ENCODE data around the gene SNRNP40.

SNRNP40 gene

GRCh38 chr1:31272369-31272768 lies 24.2 kb downstream of the SNRNP40 start:
- Histone ChIP-seq H3K27me3 (ENCODE audit: low read length) (no peaks in the 10 kb centered on the region), H3K4me3 (ENCODE audit: insufficient read depth, low read length, poor library complexity, severe bottlenecking) (no peak overlapping the region), H3K27ac (ENCODE audit: low read depth, low read length) (no peak overlapping the region), H3K79me2 (ENCODE audit: insufficient read depth, low read length) (peaks cover 22% of the 10 kb centered on the region), H4K20me1 (ENCODE audit: low read depth, low read length) (peaks cover 8% of the 10 kb centered on the region), H3K9ac (ENCODE audit: low read length) (no peak overlapping the region), H3F3A (ENCODE audit: insufficient read depth) (no peaks in the 10 kb centered on the region), H3K4me2 (ENCODE audit: low read depth, low read length, poor library complexity, severe bottlenecking) (no peak overlapping the region), H2AFZ (ENCODE audit: low read depth, low read length, severe bottlenecking) (no peak overlapping the region), H3K9me2 (replicated peaks; ENCODE audit: insufficient read depth, low read length) (no peaks in the 10 kb centered on the region), H3K9me3 (ENCODE audit: insufficient read depth, low read length) (no peaks in the 10 kb centered on the region), H3K36me3 (ENCODE audit: low read length) (peaks cover 46% of the 10 kb centered on the region)
- TF ChIP-seq CTCF (IDR thresholded peaks at IDR 0.05; ENCODE audit: insufficient read depth, low read length, poor library complexity, severe bottlenecking) (no peak), EZH2phosphoT487 (conservative IDR thresholded peaks at IDR 0.05; ENCODE audit: low read length) (no peak)

GRCh38 chr1:31266547-31266946 lies 30.0 kb downstream of the SNRNP40 start:
- no peak overlapping the region for H3K27ac ChIP-seq (ENCODE audit: low read depth, low read length)
- H3K9me3 ChIP-seq (ENCODE audit: insufficient read depth, low read length): no peaks in the 10 kb centered on the region
- TF ChIP-seq CTCF (IDR thresholded peaks at IDR 0.05; ENCODE audit: insufficient read depth, low read length, poor library complexity, severe bottlenecking) (no peak), EZH2phosphoT487 (conservative IDR thresholded peaks at IDR 0.05; ENCODE audit: low read length) (no peak)
- no peak overlapping the region for H3K4me3 ChIP-seq (ENCODE audit: insufficient read depth, low read length, poor library complexity, severe bottlenecking)
- no peaks in the 10 kb centered on the region for H3K79me2 ChIP-seq (ENCODE audit: insufficient read depth, low read length)
- no peaks in the 10 kb centered on the region for H3F3A ChIP-seq (ENCODE audit: insufficient read depth)
- H3K36me3 ChIP-seq (ENCODE audit: low read length): peaks cover 43% of the 10 kb centered on the region
- H3K4me2 ChIP-seq (ENCODE audit: low read depth, low read length, poor library complexity, severe bottlenecking): no peak overlapping the region
- no peaks in the 10 kb centered on the region for H3K9me2 ChIP-seq (replicated peaks; ENCODE audit: insufficient read depth, low read length)
- no peaks in the 10 kb centered on the region for H4K20me1 ChIP-seq (ENCODE audit: low read depth, low read length)
- H2AFZ ChIP-seq (ENCODE audit: low read depth, low read length, severe bottlenecking): no peak overlapping the region
- H3K27me3 ChIP-seq (ENCODE audit: low read length): no peaks in the 10 kb centered on the region
- H3K9ac ChIP-seq (ENCODE audit: low read length): no peak overlapping the region

GRCh38 chr1:31264790-31265386 lies 31.7 kb downstream of the SNRNP40 start:
- Histone ChIP-seq H3K4me3 (ENCODE audit: insufficient read depth, low read length, poor library complexity, severe bottlenecking) (no peak overlapping the region), H3K36me3 (ENCODE audit: low read length) (peaks cover 41% of the 10 kb centered on the region), H2AFZ (ENCODE audit: low read depth, low read length, severe bottlenecking) (no peak overlapping the region), H3K79me2 (ENCODE audit: insufficient read depth, low read length) (no peaks in the 10 kb centered on the region), H3K9me3 (ENCODE audit: insufficient read depth, low read length) (no peaks in the 10 kb centered on the region), H3K9ac (ENCODE audit: low read length) (no peak overlapping the region), H3K27ac (ENCODE audit: low read depth, low read length) (no peak overlapping the region), H3K4me2 (ENCODE audit: low read depth, low read length, poor library complexity, severe bottlenecking) (no peak overlapping the region), H3K9me2 (replicated peaks; ENCODE audit: insufficient read depth, low read length) (no peaks in the 10 kb centered on the region), H4K20me1 (ENCODE audit: low read depth, low read length) (no peaks in the 10 kb centered on the region), H3K27me3 (ENCODE audit: low read length) (no peaks in the 10 kb centered on the region), H3F3A (ENCODE audit: insufficient read depth) (no peaks in the 10 kb centered on the region)
- TF ChIP-seq CTCF (IDR thresholded peaks at IDR 0.05; ENCODE audit: insufficient read depth, low read length, poor library complexity, severe bottlenecking): no peak
- TF ChIP-seq EZH2phosphoT487 (conservative IDR thresholded peaks at IDR 0.05; ENCODE audit: low read length): no peak
